ENCODE data around the gene DOCK2.

- TF ChIP-seq CTCF (IDR thresholded peaks at IDR 0.05) (no peak), POLR2A (IDR thresholded peaks at IDR 0.05) (no peak)
Observed at GRCh38 chr5:170020423-170020822, 383.3 kb downstream of the DOCK2 start.

Measured in adrenal gland (tissue), 5 donors.